Measurements from ENCODE around the gene AQP10. TPM values are rescaled to one million over a fixed set of nuclear protein-coding genes. Genes with fewer than 3 reads are reported as not detected.
"Not testable (repeated sequence)": the region's sequence is repeated elsewhere in the genome, so short reads cannot be mapped to it uniquely, and the experiment has no call there.

Gene AQP10
- total and polyA plus RNA-seq, 10 donors: 0.09 to 3.1 (median 0.42) TPM

- Histone ChIP-seq H3K36me3 (peaks cover 0 to 46% (median 23%) of the 10 kb centered on the region in 6 donors), H3K27me3 (replicated peaks in 1 of 7) (no peaks in the 10 kb centered on the region), H3K4me3 (no peak overlapping the region), H3K4me1 (peaks cover 9 to 28% (median 19%) of the 10 kb centered on the region in 6 donors), H3K9me3 (no peaks in the 10 kb centered on the region), H3K27ac (no peak overlapping the region)
- TF ChIP-seq POLR2A (IDR thresholded peaks at IDR 0.05) (no peak), POLR2AphosphoS5 (IDR thresholded peaks at IDR 0.05) (peak in 1 of 3 donors; percentile 11)
- 86 to 91% (median 89%) methylated on average over 7 of the region's 7 CpGs for WGBS, 5 donors
- DNase-seq: no peak
- intact Hi-C loops (cut with DNase I; ENCODE audit: low total_unique reads): no loop called here
These were observed 44.1 kb upstream of the AQP10 start for GRCh38 chr1:154276797-154277196.

- 85 to 98% (median 95%) methylated on average over 4 to 28 of the region's 30 CpGs for WGBS, 5 donors
- H3K4me1 ChIP-seq; H3K36me3 ChIP-seq; H3K27ac ChIP-seq; H3K9me3 ChIP-seq; H3K4me3 ChIP-seq; intact Hi-C loops (cut with DNase I; ENCODE audit: low total_unique reads); DNase-seq; H3K27me3 ChIP-seq (replicated peaks in 1 of 7): not testable (repeated sequence)
These were observed 33.3 kb upstream of the AQP10 start for GRCh38 chr1:154287591-154287990.

GRCh38 chr1:154288661-154289060, 32.2 kb upstream of the AQP10 start:
- DNase-seq: no peak
- peaks cover 0 to 6% (median 3%) of the 10 kb centered on the region in 8 donors for H3K9me3 ChIP-seq
- H3K4me1 ChIP-seq: no peaks in the 10 kb centered on the region
- H3K27ac ChIP-seq: no peak overlapping the region
- H3K27me3 ChIP-seq (replicated peaks in 1 of 7): no peaks in the 10 kb centered on the region
- TF ChIP-seq POLR2A (IDR thresholded peaks at IDR 0.05) (no peak), CTCF (IDR thresholded peaks at IDR 0.05 in 8 of 11, conservative IDR thresholded peaks at IDR 0.05 in 3 of 11) (no peak)
- no peak overlapping the region for H3K4me3 ChIP-seq
- H3K36me3 ChIP-seq: no peaks in the 10 kb centered on the region
- 64 to 75% (median 72%) methylated on average over 3 of the region's 3 CpGs for WGBS, 5 donors
- intact Hi-C loops (cut with DNase I; ENCODE audit: low total_unique reads): no loop called here

GRCh38 chr1:154290921-154291320, 30.0 kb upstream of the AQP10 start:
- Histone ChIP-seq H3K4me3 (no peak overlapping the region), H3K9me3 (peaks cover 2 to 29% (median 25%) of the 10 kb centered on the region in 8 donors), H3K27me3 (replicated peaks in 1 of 7) (no peaks in the 10 kb centered on the region), H3K36me3 (no peaks in the 10 kb centered on the region), H3K27ac (no peak overlapping the region), H3K4me1 (no peaks in the 10 kb centered on the region)
- intact Hi-C loops (cut with DNase I; ENCODE audit: low total_unique reads): no loop called here
- TF ChIP-seq POLR2A (IDR thresholded peaks at IDR 0.05): no peak
- no peak for TF ChIP-seq CTCF (IDR thresholded peaks at IDR 0.05 in 8 of 11, conservative IDR thresholded peaks at IDR 0.05 in 3 of 11)
- TF ChIP-seq POLR2AphosphoS5 (IDR thresholded peaks at IDR 0.05): no peak
- WGBS, 5 donors: 82 to 96% (median 93%) methylated on average over 1 of the region's 1 CpG
- DNase-seq: no peak

GRCh38 chr1:154295408-154296235, 25.3 kb upstream of the AQP10 start:
- no peaks in the 10 kb centered on the region for H3K4me1 ChIP-seq
- intact Hi-C loops (cut with DNase I; ENCODE audit: low total_unique reads): no loop called here
- no peaks in the 10 kb centered on the region for H3K27me3 ChIP-seq (replicated peaks in 1 of 7)
- WGBS, 5 donors: 82 to 86% (median 85%) methylated on average over 8 of the region's 8 CpGs
- no peaks in the 10 kb centered on the region for H3K36me3 ChIP-seq
- no peak for TF ChIP-seq POLR2AphosphoS5 (IDR thresholded peaks at IDR 0.05)
- TF ChIP-seq CTCF (IDR thresholded peaks at IDR 0.05 in 8 of 11, conservative IDR thresholded peaks at IDR 0.05 in 3 of 11): no peak
- no peak for TF ChIP-seq POLR2A (IDR thresholded peaks at IDR 0.05)
- no peak overlapping the region for H3K4me3 ChIP-seq
- H3K9me3 ChIP-seq: peaks cover 3 to 44% (median 37%) of the 10 kb centered on the region in 8 donors
- DNase-seq: no peak
- H3K27ac ChIP-seq: no peak overlapping the region

Data from spleen (tissue), 11 donors.